ACHN (cell line): ENCODE data around the gene RAN.
A peak's percentile ranks its signal among the peaks of the same experiment; 100 is the strongest.

ENCODE experiments used
- DNase-seq: peaks from one replicate; pipeline ENCODE4 v3.0.0-alpha.2; 2015
- in situ Hi-C: cut with HindIII; loops from 2 replicates; pipeline ENCODE4 v1.10.0; 2017; ENCODE audit warnings: low sequenced_read_pairs, low pct_ligation_motif_present, low pct_unique_long_range_greater_than_20kb

The RAN gene

DNA sequence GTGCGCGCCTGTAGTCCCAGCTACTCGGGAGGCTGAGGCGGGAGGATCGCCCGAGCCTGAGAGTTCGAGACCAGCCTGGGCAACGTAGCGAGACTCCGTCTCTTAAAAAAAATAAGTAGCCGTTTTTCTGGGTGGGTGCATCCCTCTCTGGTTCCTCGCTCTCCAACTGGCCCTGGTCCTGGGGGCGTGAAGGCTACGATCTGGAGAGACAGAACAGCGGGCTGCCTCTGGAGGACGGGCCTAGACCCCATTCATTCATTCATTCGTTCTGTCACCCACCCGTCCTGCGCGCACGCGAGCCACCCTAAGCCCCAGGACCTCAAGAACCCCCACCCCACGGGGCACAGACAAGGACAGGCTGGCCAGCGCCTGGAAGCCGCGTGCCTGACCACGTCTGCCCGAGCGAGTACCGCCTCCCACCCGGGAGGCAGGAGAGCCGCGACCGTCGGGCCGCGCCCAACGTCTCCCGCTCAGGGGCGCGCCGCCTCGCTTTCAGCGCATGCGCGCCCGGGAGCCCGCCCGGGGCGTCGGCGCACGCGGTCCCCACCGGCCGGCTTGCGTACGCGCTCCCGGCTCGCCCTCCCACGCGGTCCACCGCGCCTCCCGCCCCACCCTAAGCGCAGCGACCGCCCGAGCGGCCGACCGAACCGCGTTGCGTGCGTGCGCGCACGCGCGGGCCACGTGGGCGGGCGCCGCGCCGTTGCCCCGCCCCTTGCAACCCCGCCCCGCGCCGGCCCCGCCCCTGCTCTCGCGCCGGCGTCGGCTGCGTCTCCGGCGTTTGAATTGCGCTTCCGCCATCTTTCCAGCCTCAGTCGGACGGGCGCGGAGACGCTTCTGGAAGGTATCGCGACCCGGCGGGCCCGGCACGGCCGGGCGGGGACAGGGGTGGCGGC lies at the start of gene RAN:
TSS of gene RAN (plus strand) at position 781 of the 893 bp plus-strand sequence. CDS start 528 bp downstream, outside the sequence.
- DNase-seq, result peak; percentile 98
- in situ Hi-C loops, result no loop called here

- in situ Hi-C loops, result no loop called here
- DNase-seq, result no peak
These were observed 46.1 kb upstream of the RAN start for GRCh38 chr12:130825771-130826150.

GRCh38 chr12:130826151-130826801 lies 45.6 kb upstream of the RAN start:
- in situ Hi-C loops, result no loop called here
- peak; percentile 53 for DNase-seq

GRCh38 chr12:130827432-130827831 lies 44.4 kb upstream of the RAN start:
- no peak for DNase-seq
- in situ Hi-C loops, result no loop called here

- no peak for DNase-seq
- in situ Hi-C loops, result no loop called here
These were observed 43.0 kb upstream of the RAN start for GRCh38 chr12:130828895-130829294.

GRCh38 chr12:130829391-130830245 lies 42.2 kb upstream of the RAN start:
- DNase-seq, result no peak
- in situ Hi-C loops, result no loop called here

- in situ Hi-C loops, result no loop called here
- DNase-seq, result no peak
These were observed 41.7 kb upstream of the RAN start for GRCh38 chr12:130830246-130830551.

- in situ Hi-C loops, result no loop called here
- no peak for DNase-seq
These were observed 40.6 kb upstream of the RAN start for GRCh38 chr12:130831246-130831645.

- no peak for DNase-seq
- in situ Hi-C loops, result no loop called here
These were observed 39.9 kb upstream of the RAN start for GRCh38 chr12:130831876-130832405.

DNA sequence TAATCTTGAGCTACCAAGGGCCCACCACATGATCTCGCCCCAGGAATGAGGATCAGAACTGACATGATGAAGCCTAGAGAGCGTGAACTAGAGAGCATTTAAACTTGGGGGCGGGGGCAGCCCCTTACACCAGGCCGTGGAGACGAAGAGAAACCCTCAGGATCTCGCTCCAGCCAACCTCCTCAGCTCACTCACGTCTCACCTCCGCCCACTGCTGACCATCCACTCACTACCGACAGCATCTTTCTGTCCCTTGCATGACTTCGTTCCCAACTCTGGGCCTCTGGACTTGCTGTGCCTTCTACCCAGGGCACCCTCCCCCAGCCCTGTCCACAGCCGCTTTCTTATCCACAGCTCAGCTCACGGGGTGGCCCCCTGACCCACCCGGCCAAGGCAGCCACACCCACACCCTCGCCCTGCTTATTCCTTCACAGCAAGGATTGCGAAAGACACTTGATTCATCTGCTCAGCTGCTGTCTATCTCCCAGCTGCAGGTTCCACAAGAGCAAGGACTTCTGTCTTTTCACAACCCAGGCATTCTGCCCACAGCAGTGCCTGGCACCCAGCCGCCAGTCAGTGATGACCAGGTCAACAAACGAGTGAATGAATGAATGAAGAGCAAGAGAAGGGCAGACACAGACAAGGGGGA lies 39.2 kb upstream of the RAN start:
- in situ Hi-C loops, result no loop called here
- DNase-seq, result no peak

DNA sequence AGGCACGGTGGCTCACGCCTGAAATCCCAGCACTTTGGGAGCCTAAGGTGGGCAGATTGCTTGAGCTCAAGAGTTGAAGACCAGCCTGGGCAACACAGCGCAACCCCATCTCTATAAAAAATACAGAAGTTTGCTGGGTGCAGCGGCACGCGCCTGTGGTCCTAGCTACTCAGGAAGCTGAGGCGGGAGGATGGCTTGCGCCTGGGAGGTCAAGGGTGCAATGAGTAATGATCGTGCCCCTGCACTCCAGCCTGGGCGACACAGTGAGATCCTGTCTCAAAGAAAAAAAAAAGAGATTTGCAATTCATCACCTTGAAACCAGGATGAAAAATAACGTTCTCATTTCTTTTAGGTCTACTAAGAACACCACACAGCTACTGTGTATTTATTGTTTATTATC lies 36.9 kb upstream of the RAN start:
- no peak for DNase-seq
- in situ Hi-C loops, result no loop called here

- in situ Hi-C loops, result no loop called here
- no peak for DNase-seq
These were observed 36.4 kb upstream of the RAN start for GRCh38 chr12:130835436-130835835.

DNA sequence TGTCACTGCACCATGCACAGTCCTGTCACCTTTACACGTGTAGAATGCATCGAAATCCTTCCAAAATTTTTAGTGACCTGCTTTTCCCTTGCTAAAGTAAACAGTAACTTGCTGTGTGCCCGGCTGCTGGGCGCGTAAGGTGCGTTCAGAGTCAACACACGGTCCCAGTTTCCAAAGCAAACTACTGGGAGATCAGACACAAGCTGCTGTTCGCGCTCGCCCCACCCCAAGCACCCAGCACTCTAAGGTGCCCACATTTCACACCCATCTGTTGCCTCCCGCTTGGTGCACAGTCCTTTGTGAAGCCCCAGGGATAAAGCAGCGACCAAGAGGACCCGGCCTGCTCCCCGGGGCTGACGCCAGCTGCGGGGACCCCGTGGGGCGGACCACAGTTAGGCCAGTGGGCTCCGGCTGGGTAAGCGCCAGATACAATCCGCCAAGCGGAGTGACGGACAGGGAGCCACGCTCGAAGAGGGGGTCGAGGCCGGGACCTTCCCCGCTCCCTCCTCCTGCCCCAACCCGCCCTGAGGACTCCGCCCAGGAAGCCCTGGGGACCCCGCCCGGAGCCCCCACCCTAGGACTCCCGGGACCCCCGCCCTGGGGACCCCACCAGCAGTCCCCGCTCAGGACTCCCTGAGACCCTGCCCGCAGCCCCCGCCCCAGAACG lies 33.4 kb upstream of the RAN start:
- in situ Hi-C loops, result no loop called here
- DNase-seq, result peak; percentile 38

DNA sequence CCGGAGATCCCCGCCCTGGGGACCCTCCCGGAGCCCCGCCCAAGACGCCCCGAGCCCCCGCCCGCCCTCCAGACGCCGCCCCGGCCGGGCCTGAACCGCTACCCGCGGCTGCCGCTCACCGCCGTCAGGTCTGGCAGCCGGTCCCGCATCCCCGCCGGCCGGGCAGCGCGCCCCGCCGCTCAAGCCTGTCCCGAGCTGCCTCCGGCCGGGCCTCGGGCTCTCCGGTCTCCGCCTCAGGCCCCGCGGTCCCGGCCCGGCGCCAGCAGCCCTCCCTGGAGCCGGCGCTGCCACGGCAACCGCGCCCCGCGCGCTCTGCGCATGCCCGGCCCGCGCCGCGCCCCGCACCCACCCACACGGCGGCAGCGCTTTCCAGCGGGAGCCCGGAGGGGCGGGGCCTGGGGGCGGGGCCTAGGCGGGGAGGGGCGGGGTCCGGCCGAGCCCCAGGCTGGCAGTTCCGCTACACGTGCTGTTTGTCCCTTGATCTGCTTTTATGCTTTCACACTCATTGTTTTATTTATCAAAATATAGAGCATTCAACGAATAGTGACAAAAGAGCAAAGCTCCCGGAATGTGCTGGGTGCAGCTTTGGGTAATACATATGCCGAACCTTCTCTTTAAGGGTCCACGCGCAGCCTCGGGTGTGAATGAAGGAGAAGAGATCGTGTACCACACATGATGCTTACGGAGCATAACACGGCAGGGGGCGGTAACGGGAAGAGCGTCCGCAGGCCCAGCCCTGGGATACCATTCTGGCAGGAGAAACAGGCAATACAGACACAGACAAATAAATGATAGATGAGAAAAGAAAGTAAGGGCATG lies 32.7 kb upstream of the RAN start, which contains the start of gene STX2:
TSS of gene STX2 (minus strand) at position 300 of the 819 bp plus-strand sequence. CDS start at position 149, 151 bp downstream.
- in situ Hi-C loops, result no loop called here
- DNase-seq, result peak; percentile 92

- no peak for DNase-seq
- in situ Hi-C loops, result no loop called here
These were observed 32.0 kb upstream of the RAN start for GRCh38 chr12:130839770-130840404.

GRCh38 chr12:130846369-130846768 lies 25.5 kb upstream of the RAN start:
- no peak for DNase-seq
- in situ Hi-C loops, result no loop called here

GRCh38 chr12:130847112-130847511 lies 24.8 kb upstream of the RAN start:
- in situ Hi-C loops, result no loop called here
- DNase-seq, result no peak
